BLaER1 treated with 17β-estradiol and CSF1 and Interleukin-3, amounts not matched to agents 10 nM and 100 nM (cell line): ENCODE measurements around the gene VILL.
"Not testable (repeated sequence)": the region's sequence is repeated elsewhere in the genome, so short reads cannot be mapped to it uniquely, and the experiment has no call there.

Experiments
- H3K27ac ChIP-seq, 11 experiments: shearing (Covaris generic); formaldehyde crosslinking; 2 replicates each; pipeline ENCODE4 v1.8.1; 2022
- H3K27me3 ChIP-seq, 11 experiments: shearing (Covaris generic); formaldehyde crosslinking; 2 replicates each; pipeline ENCODE4 v1.8.1; 2022
- H3K36me3 ChIP-seq, 11 experiments: shearing (Covaris generic); formaldehyde crosslinking; 2 replicates each; pipeline ENCODE4 v1.8.1; 2022
- H3K4me1 ChIP-seq, 10 experiments: shearing (Covaris generic); formaldehyde crosslinking; 2 replicates each; pipeline ENCODE4 v1.8.1; 2022
- H3K4me2 ChIP-seq, 11 experiments: shearing (Covaris generic); formaldehyde crosslinking; 2 replicates each; pipeline ENCODE4 v1.8.1; 2022
- H3K4me3 ChIP-seq, 10 experiments: shearing (Covaris generic); formaldehyde crosslinking; 2 replicates each; pipeline ENCODE4 v1.8.1; 2022
- H3K9ac ChIP-seq, 11 experiments: shearing (Covaris generic); formaldehyde crosslinking; 2 replicates each; pipeline ENCODE4 v1.8.1; 2022
- H3K9me3 ChIP-seq, 11 experiments: shearing (Covaris generic); formaldehyde crosslinking; replicated peaks in 1 of 11; 2 replicates each; pipeline ENCODE4 v1.8.1; 2022
- H4K20me1 ChIP-seq, 11 experiments: shearing (Covaris generic); formaldehyde crosslinking; 2 replicates each; pipeline ENCODE4 v1.8.1; 2022
- Cebpa-rat ChIP-seq, 11 experiments: shearing (Covaris generic); IDR thresholded peaks; 2 replicates each; pipeline ENCODE4 v1.8.1; 2022

VILL gene

GRCh38 chr3:38039899-38040261, 49.3 kb downstream of the VILL start:
- no peaks in the 10 kb centered on the region for H3K9me3 ChIP-seq
- H3K4me1 ChIP-seq, result peaks cover 23 to 39% (median 27%) of the 10 kb centered on the region in 10 experiments
- no peaks in the 10 kb centered on the region for H3K27me3 ChIP-seq
- TF ChIP-seq Cebpa-rat (IDR thresholded peaks at IDR 0.05), result no peak
- no peaks in the 10 kb centered on the region for H4K20me1 ChIP-seq
- H3K4me3 ChIP-seq, result peak overlapping the region; percentile 47 to 73 (median 62)
- peak overlapping the region; percentile 93 to 100 (median 98) for H3K4me2 ChIP-seq
- peak overlapping the region in 10 of 11 experiments; percentile 38 to 72 (median 66); a peak in 12 of 22 replicates for H3K9ac ChIP-seq
- peak overlapping the region in 8 of 11 experiments; percentile 29 to 79 (median 63); a peak in 14 of 22 replicates for H3K27ac ChIP-seq
- H3K36me3 ChIP-seq, result no peaks in the 10 kb centered on the region

- H4K20me1 ChIP-seq, result no peaks in the 10 kb centered on the region
- H3K4me2 ChIP-seq, result peak overlapping the region; percentile 93 to 100 (median 98)
- H3K9ac ChIP-seq, result peak overlapping the region in 5 of 11 experiments; percentile 19 to 69 (median 36); a peak in 6 of 22 replicates
- peaks cover 23 to 39% (median 27%) of the 10 kb centered on the region in 10 experiments for H3K4me1 ChIP-seq
- no peaks in the 10 kb centered on the region for H3K9me3 ChIP-seq
- H3K27ac ChIP-seq, result peak overlapping the region in 4 of 11 experiments; percentile 8 to 79 (median 29); a peak in 3 of 22 replicates
- no peaks in the 10 kb centered on the region for H3K36me3 ChIP-seq
- peak overlapping the region in 2 of 10 experiments; percentile 58 to 66; a peak in 2 of 20 replicates for H3K4me3 ChIP-seq
- H3K27me3 ChIP-seq, result no peaks in the 10 kb centered on the region
- TF ChIP-seq Cebpa-rat (IDR thresholded peaks at IDR 0.05), result no peak
These were observed 49.8 kb downstream of the VILL start for GRCh38 chr3:38040401-38040800.

- Histone ChIP-seq H3K4me1 (peaks cover 19 to 32% (median 21%) of the 10 kb centered on the region in 10 experiments), H3K4me3 (no peak overlapping the region), H3K27ac (no peak overlapping the region), H3K4me2 (no peak overlapping the region), H4K20me1 (no peaks in the 10 kb centered on the region), H3K36me3 (no peaks in the 10 kb centered on the region), H3K27me3 (no peaks in the 10 kb centered on the region), H3K9me3 (no peaks in the 10 kb centered on the region), H3K9ac (no peak overlapping the region)
- no peak for TF ChIP-seq Cebpa-rat (IDR thresholded peaks at IDR 0.05)
These were observed 52.9 kb downstream of the VILL start for GRCh38 chr3:38043486-38043885.

GRCh38 chr3:38046027-38046426, 55.4 kb downstream of the VILL start:
- Histone ChIP-seq H3K4me2 (no peak overlapping the region), H3K36me3 (no peaks in the 10 kb centered on the region), H3K27ac (no peak overlapping the region), H3K4me1 (peaks cover 0 to 9% (median 0%) of the 10 kb centered on the region in 10 experiments; a peak in 1 of 20 replicates), H4K20me1 (no peaks in the 10 kb centered on the region), H3K9ac (no peak overlapping the region), H3K4me3 (no peak overlapping the region), H3K9me3 (peaks cover 0 to 4% (median under 1%) of the 10 kb centered on the region in 11 experiments; a peak in 8 of 22 replicates), H3K27me3 (no peaks in the 10 kb centered on the region)
- no peak for TF ChIP-seq Cebpa-rat (IDR thresholded peaks at IDR 0.05)

GRCh38 chr3:38046821-38047220, 56.2 kb downstream of the VILL start:
- no peak for TF ChIP-seq Cebpa-rat (IDR thresholded peaks at IDR 0.05)
- H3K4me2 ChIP-seq, result no peak overlapping the region
- no peaks in the 10 kb centered on the region for H3K27me3 ChIP-seq
- H3K36me3 ChIP-seq, result no peaks in the 10 kb centered on the region; a peak in 1 of 22 replicates
- peaks cover 1 to 12% (median 7%) of the 10 kb centered on the region in 11 experiments; a peak in 19 of 22 replicates for H3K9me3 ChIP-seq
- H3K27ac ChIP-seq, result no peak overlapping the region
- H3K4me3 ChIP-seq, result no peak overlapping the region
- H3K4me1 ChIP-seq, result peaks cover 0 to 9% (median 0%) of the 10 kb centered on the region in 10 experiments; a peak in 1 of 20 replicates
- no peaks in the 10 kb centered on the region for H4K20me1 ChIP-seq
- H3K9ac ChIP-seq, result no peak overlapping the region

- H4K20me1 ChIP-seq, result no peaks in the 10 kb centered on the region
- H3K9me3 ChIP-seq, result peaks cover 12 to 23% (median 18%) of the 10 kb centered on the region in 11 experiments
- H3K4me2 ChIP-seq, result no peak overlapping the region
- no peak overlapping the region for H3K9ac ChIP-seq
- no peak for TF ChIP-seq Cebpa-rat (IDR thresholded peaks at IDR 0.05)
- H3K27ac ChIP-seq, result no peak overlapping the region
- H3K27me3 ChIP-seq, result no peaks in the 10 kb centered on the region
- H3K36me3 ChIP-seq, result no peaks in the 10 kb centered on the region; a peak in 1 of 22 replicates
- H3K4me3 ChIP-seq, result no peak overlapping the region
- peaks cover 0 to 8% (median 0%) of the 10 kb centered on the region in 10 experiments; a peak in 1 of 20 replicates for H3K4me1 ChIP-seq
These were observed 57.3 kb downstream of the VILL start for GRCh38 chr3:38047896-38048295.

GRCh38 chr3:38049358-38050126, 59.0 kb downstream of the VILL start:
- no peaks in the 10 kb centered on the region for H4K20me1 ChIP-seq
- TF ChIP-seq Cebpa-rat (IDR thresholded peaks at IDR 0.05), result no peak
- no peaks in the 10 kb centered on the region for H3K27me3 ChIP-seq
- H3K27ac ChIP-seq, result no peak overlapping the region
- H3K36me3 ChIP-seq, result no peaks in the 10 kb centered on the region; a peak in 1 of 22 replicates
- no peak overlapping the region for H3K4me2 ChIP-seq
- no peak overlapping the region for H3K9ac ChIP-seq
- H3K4me1 ChIP-seq, result peaks cover 0 to 5% (median 5%) of the 10 kb centered on the region in 10 experiments; a peak in 18 of 20 replicates
- H3K9me3 ChIP-seq, result peaks cover 13 to 30% (median 20%) of the 10 kb centered on the region in 11 experiments
- no peak overlapping the region for H3K4me3 ChIP-seq

GRCh38 chr3:38051131-38051530, 60.5 kb downstream of the VILL start:
- no peaks in the 10 kb centered on the region for H4K20me1 ChIP-seq

GRCh38 chr3:38053286-38053685, 62.7 kb downstream of the VILL start:
- Histone ChIP-seq H3K4me1 (peaks cover 0 to 15% (median 13%) of the 10 kb centered on the region in 10 experiments; a peak in 18 of 20 replicates), H3K9me3 (peaks cover 13 to 30% (median 20%) of the 10 kb centered on the region in 11 experiments)
- not testable (repeated sequence) for H3K27me3 ChIP-seq, H3K4me3 ChIP-seq, H3K36me3 ChIP-seq, H4K20me1 ChIP-seq, H3K9ac ChIP-seq, H3K27ac ChIP-seq, H3K4me2 ChIP-seq

More at GRCh38 chr3:38051131-38051530, 60.5 kb downstream of the VILL start:
- Histone ChIP-seq H3K36me3 (no peaks in the 10 kb centered on the region; a peak in 1 of 22 replicates), H3K27ac (no peak overlapping the region), H3K4me3 (no peak overlapping the region), H3K4me2 (no peak overlapping the region), H3K9me3 (peaks cover 13 to 30% (median 20%) of the 10 kb centered on the region in 11 experiments), H3K27me3 (no peaks in the 10 kb centered on the region), H3K9ac (no peak overlapping the region), H3K4me1 (peaks cover 0 to 15% (median 13%) of the 10 kb centered on the region in 10 experiments; a peak in 18 of 20 replicates)
- TF ChIP-seq Cebpa-rat (IDR thresholded peaks at IDR 0.05), result no peak

GRCh38 chr3:38053813-38054498, 63.4 kb downstream of the VILL start:
- H3K27ac ChIP-seq, H3K27me3 ChIP-seq, H3K36me3 ChIP-seq, H3K4me3 ChIP-seq, H3K9ac ChIP-seq, H4K20me1 ChIP-seq: not testable (repeated sequence)
- Histone ChIP-seq H3K4me2 (peak overlapping the region; percentile 25 to 77 (median 60); a peak in 19 of 22 replicates), H3K4me1 (peaks cover 0 to 15% (median 13%) of the 10 kb centered on the region in 10 experiments; a peak in 18 of 20 replicates), H3K9me3 (peaks cover 13 to 30% (median 20%) of the 10 kb centered on the region in 11 experiments)
